K562 (cell line): ENCODE measurements around the gene ZNF521. TPM values are rescaled to one million over a fixed set of nuclear protein-coding genes. Genes with fewer than 3 reads are reported as not detected.

Experiments used
- ATAC-seq: fragments of 200-7000 bp; cut with Tn5 transposase; 3 replicates; pipeline ENCODE4 v1.9.1; 2020; ENCODE audit warnings: moderate library complexity
- BruUV-seq: library from RNA; stranded (reverse); fragments of 400-500 nt; replicated peaks from 2 replicates; lab custom pipeline; 2021; lab: Mats Ljungman, UMichigan
- CTCF ChIA-PET: fragments of 300-600 bp; formaldehyde crosslinking; extraction: SDS; loops from one replicate; lab custom pipeline; 2021; ENCODE audit warnings: low intra/inter-chr PET ratio; lab: Yijun Ruan, JAX
- POLR2A ChIA-PET: fragments of 300-600, 350-650 bp; sonication (Branson Sonifier 250); formaldehyde crosslinking; extraction: SDS; loops from one replicate; lab custom pipeline; 2021; ENCODE audit warnings: antibody characterized with exemption, inconsistent platforms; lab: Yijun Ruan, JAX
- DNase-seq, 4 experiments: peaks; one replicate each; pipeline versions ENCODE4 v3.0.0 to v3.0.0-alpha.2; 2011 to 2018; ENCODE audit warnings: low spot score in 3 of 4, mixed read lengths in 3 of 4; ENCODE audit errors: extremely low read depth in 1 of 4
- FAIRE-seq: peaks from 2 replicates; lab custom pipeline; 2011; peaks lifted over from hg19 to GRCh38; lab: Jason Lieb, UNC
- H2AFZ ChIP-seq: 2 replicates; pipeline ENCODE4 v1.6.0; 2011; ENCODE audit warnings: low read depth, low read length, control low read depth, inconsistent platforms
- H3K27ac ChIP-seq: fragments of 200-600 bp; 3 replicates; pipeline ENCODE4 v1.8.0; 2011; ENCODE audit warnings: low read depth, mild to moderate bottlenecking, control low read depth, inconsistent platforms, low read length, moderate library complexity, mixed read lengths; ENCODE audit errors: extremely low read depth
- H3K27me3 ChIP-seq, 2 experiments: fragments of 300-600 bp in 1 of 2; 2 replicates in 1 of 2; 3 replicates in 1 of 2; pipeline versions ENCODE4 v1.6.0 to v1.8.0; 2011; ENCODE audit warnings: inconsistent platforms in 2 of 2, low read length in 2 of 2, mild to moderate bottlenecking in 1 of 2, mixed read lengths in 1 of 2, moderate library complexity in 1 of 2; ENCODE audit not compliant: control insufficient read depth in 2 of 2, insufficient read depth in 2 of 2
- H3K36me3 ChIP-seq: fragments of 300-600 bp; 3 replicates; pipeline ENCODE4 v1.8.0; 2011; ENCODE audit warnings: mild to moderate bottlenecking, low read length, inconsistent platforms; ENCODE audit not compliant: control insufficient read depth, insufficient read depth
- H3K4me1 ChIP-seq, 2 experiments: fragments of 200-600 bp in 1 of 2; replicated peaks in 1 of 2; 2 replicates in 1 of 2; 3 replicates in 1 of 2; pipeline versions ENCODE4 v1.5.1 to v1.8.0; 2011; ENCODE audit warnings: inconsistent platforms in 2 of 2, low read length in 2 of 2, mild to moderate bottlenecking in 1 of 2, mixed read lengths in 1 of 2, moderate library complexity in 1 of 2; ENCODE audit not compliant: control insufficient read depth in 2 of 2, insufficient read depth in 2 of 2
- H3K4me2 ChIP-seq: 2 replicates; pipeline ENCODE4 v1.6.1; 2011; ENCODE audit warnings: low read length, control low read depth, inconsistent platforms, mixed read lengths; ENCODE audit not compliant: insufficient read depth
- H3K4me3 ChIP-seq: fragments of 200-600 bp; sonication (generic), shearing (Covaris generic); 2 replicates; pipeline ENCODE4 v1.5.1; 2016; ENCODE audit warnings: control low read depth, inconsistent platforms
- H3K79me2 ChIP-seq: fragments of 200-600 bp; 3 replicates; pipeline ENCODE4 v1.8.0; 2011; ENCODE audit warnings: low read length, inconsistent platforms; ENCODE audit not compliant: control insufficient read depth, insufficient read depth
- H3K9ac ChIP-seq, 2 experiments: 2 replicates each; pipeline versions ENCODE4 v1.6.0 to v1.6.1; 2011; ENCODE audit warnings: low read depth in 2 of 2, low read length in 2 of 2, control low read depth in 1 of 2, inconsistent platforms in 1 of 2, mild to moderate bottlenecking in 1 of 2, mixed read lengths in 1 of 2; ENCODE audit not compliant: insufficient read depth in 1 of 2
- H3K9me1 ChIP-seq: one replicate; pipeline ENCODE4 v1.6.0; 2011; ENCODE audit warnings: inconsistent platforms, mild to moderate bottlenecking, low read length, moderate library complexity; ENCODE audit not compliant: control insufficient read depth, insufficient read depth
- H3K9me3 ChIP-seq: replicated peaks from 2 replicates; pipeline ENCODE4 v1.5.1; 2011; ENCODE audit warnings: low read depth, low read length, inconsistent platforms; ENCODE audit not compliant: control insufficient read depth, insufficient read depth
- H4K20me1 ChIP-seq: replicated peaks from 2 replicates; pipeline ENCODE4 v1.6.1; 2011; ENCODE audit warnings: low read length, inconsistent platforms, mixed read lengths; ENCODE audit not compliant: control insufficient read depth, insufficient read depth
- BDP1 ChIP-seq: IDR thresholded peaks from 3 replicates; pipeline ENCODE4 v1.6.1; 2011; ENCODE audit not compliant: insufficient read length, insufficient read depth
- BRD4 ChIP-seq: fragments of 200-600 bp; sonication (generic); IDR thresholded peaks from 2 replicates; pipeline ENCODE4 v1.6.1; 2017; ENCODE audit warnings: inconsistent platforms
- CREM ChIP-seq: IDR thresholded peaks from 2 replicates; pipeline ENCODE4 v1.6.1; 2014; ENCODE audit warnings: antibody characterized with exemption, low read depth
- E2F5 ChIP-seq: sonication (generic); formaldehyde crosslinking; IDR thresholded peaks from 2 replicates; pipeline ENCODE4 v1.8.0; 2022; ENCODE audit warnings: mild to moderate bottlenecking, missing genetic modification reagents
- ETV1 ChIP-seq: fragments of 450-650 bp; conservative IDR thresholded peaks from 2 replicates; pipeline ENCODE4 v1.6.1; 2016; ENCODE audit warnings: missing genetic modification characterization, control low read depth, low read depth, missing compliant biosample characterization
- FOS ChIP-seq: IDR thresholded peaks from 3 replicates; pipeline ENCODE4 v1.6.1; 2011; ENCODE audit not compliant: insufficient read length; ENCODE audit errors: extremely low read depth
- ILK ChIP-seq: fragments of 450-650 bp; IDR thresholded peaks from 2 replicates; pipeline ENCODE4 v1.6.1; 2016; ENCODE audit warnings: missing genetic modification characterization, low read depth, mild to moderate bottlenecking, missing compliant biosample characterization, moderate library complexity, borderline replicate concordance
- KAT7 ChIP-seq: sonication (generic); formaldehyde crosslinking; IDR thresholded peaks from 2 replicates; pipeline ENCODE4 v1.8.0; 2022; ENCODE audit warnings: missing genetic modification reagents, mild to moderate bottlenecking, borderline replicate concordance
- MNT ChIP-seq, 2 experiments: fragments of 450-650 bp; conservative IDR thresholded peaks; 2 replicates each; pipeline ENCODE4 v1.6.1; 2017; ENCODE audit warnings: mild to moderate bottlenecking in 2 of 2, moderate library complexity in 2 of 2
- PPARD ChIP-seq: fragments of 250-450 bp; sonication (Bioruptor Pico); IDR thresholded peaks from 2 replicates; pipeline ENCODE4 v1.8.0; 2022; ENCODE audit warnings: inconsistent platforms, mild to moderate bottlenecking, moderate library complexity
- SIX5 ChIP-seq, 2 experiments: IDR thresholded peaks; 2 replicates each; pipeline ENCODE4 v1.6.1; 2011; ENCODE audit warnings: low read length in 2 of 2, borderline replicate concordance in 1 of 2, low read depth in 1 of 2, mild to moderate bottlenecking in 1 of 2, moderate library complexity in 1 of 2; ENCODE audit not compliant: insufficient read depth in 1 of 2
- UBTF ChIP-seq, 2 experiments: IDR thresholded peaks; 2 replicates each; pipeline ENCODE4 v1.6.1; 2012; ENCODE audit warnings: improper control_type of control experiment in 2 of 2, low read depth in 2 of 2, low read length in 2 of 2, borderline replicate concordance in 1 of 2
- ZBTB8A ChIP-seq: fragments of 450-650 bp; IDR thresholded peaks from 2 replicates; pipeline ENCODE4 v1.6.1; 2018; ENCODE audit warnings: mild to moderate bottlenecking, moderate library complexity; ENCODE audit not compliant: partially characterized antibody
- ZNF212 ChIP-seq: fragments of 450-650 bp; formaldehyde crosslinking; IDR thresholded peaks from 2 replicates; pipeline ENCODE4 v1.4.0; 2020; ENCODE audit warnings: mild to moderate bottlenecking
- ZNF551 ChIP-seq: fragments of 250-450 bp; sonication (Bioruptor Pico); IDR thresholded peaks from 2 replicates; pipeline ENCODE4 v1.5.0; 2021; ENCODE audit warnings: mild to moderate bottlenecking, moderate library complexity
- WGBS: fragments of 100-300 bp; shearing (Covaris generic); methylation state at CpG from one replicate; pipeline ENCODE4 v1.1.6; 2016; ENCODE audit warnings: low coverage, mixed read lengths; ENCODE audit not compliant: insufficient coverage; ENCODE audit errors: missing lambda C conversion rate; 5-methylcytosine and 5-hydroxymethylcytosine counted together
- in situ Hi-C: fragments of 300-500 bp; cut with MboI; formaldehyde crosslinking; loops from 4 replicates; pipeline ENCODE4 v1.15.0; 2018; ENCODE audit warnings: inconsistent platforms, mixed read lengths
- intact Hi-C: fragments of 100-400 bp; cut with micrococcal nuclease; formaldehyde crosslinking; loops from 2 replicates; pipeline ENCODE4 v1.14.2; 2022
- polyA plus RNA-seq, 8 experiments: library from polyadenylated mRNA; depleted of rRNA in 4 of 8; stranded (reverse) in 5 of 8; unstranded in 3 of 8; fragments of >200 nt; fragmentation: Nextera tagmentation in 2 of 8; fragmentation: Illumina TruSeq in 1 of 8; extraction: Ambion mirVana in 2 of 8; extraction: Trizol in 1 of 8; gene quantifications; 2 replicates each; pipeline versions ENCODE4 v1.2.1 to v1.2.3, GENCODE V29; 2011 to 2014; ENCODE audit warnings: inconsistent platforms in 1 of 8, missing spikeins in 1 of 8
- total RNA-seq, 7 experiments: library from RNA; depleted of rRNA in 6 of 7; stranded (reverse); fragments of >200 nt in 6 of 7; fragmentation: Illumina TruSeq in 2 of 7; extraction: Trizol in 2 of 7; gene quantifications; 2 replicates each; pipeline versions ENCODE4 v1.2.1 to v1.2.3, GENCODE V29; 2011 to 2021; ENCODE audit warnings: low replicate concordance in 1 of 7

ZNF521 gene
- total and polyA plus RNA-seq, 9 of the 15 experiments (the other 6 are each of a cell fraction or from before 2014, with no cell fraction given): 1.2 to 5.8 (median 1.6) TPM

DNA sequence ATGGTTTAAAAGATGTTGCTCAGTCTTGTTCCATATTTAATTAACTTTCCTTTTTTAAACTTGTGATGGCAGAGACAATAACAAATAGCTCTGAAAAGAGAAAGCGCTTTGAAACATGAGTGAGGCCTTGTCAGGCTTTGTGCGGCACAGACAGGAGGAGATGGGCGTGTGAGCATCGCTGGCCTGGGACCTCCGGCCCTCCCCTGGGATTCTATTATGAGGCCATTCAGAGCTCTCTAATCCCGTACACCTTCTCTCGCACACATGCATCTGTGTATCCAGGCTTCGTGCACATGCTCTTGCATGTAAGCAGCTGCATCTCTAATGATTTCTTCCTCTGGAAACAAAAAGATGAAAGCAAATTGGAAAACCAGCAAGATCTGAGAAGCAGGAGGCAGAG lies 313.7 kb downstream of the ZNF521 start:
- no peak overlapping the region for H3K27ac ChIP-seq
- H2AFZ ChIP-seq: no peak overlapping the region
- no TSS peak for BruUV-seq
- no peak overlapping the region for H3K4me3 ChIP-seq
- no peaks in the 10 kb centered on the region for H3K9me3 ChIP-seq
- no peak overlapping the region for H3K4me2 ChIP-seq
- no peak overlapping the region for H3K9ac ChIP-seq
- FAIRE-seq (no peak), DNase-seq (no peak), ATAC-seq (no peak)
- no peaks in the 10 kb centered on the region for H3K36me3 ChIP-seq
- in situ Hi-C loops (no loop called here), intact Hi-C loops (no loop called here)
- 2% methylated on average over 8 of the region's 8 CpGs for WGBS
- no peak for TF ChIP-seq ETV1 (tag)
- TF ChIP-seq ZNF551 (CRISPR knock-in tag): no peak
- no peak for TF ChIP-seq CREM
- no peak for TF ChIP-seq ILK (tag)
- no peak for TF ChIP-seq PPARD
- TF ChIP-seq SIX5 (IDR thresholded peaks at IDR 0.05; ENCODE audit: borderline replicate concordance in 1 of 2, insufficient read depth in 1 of 2, low read depth in 1 of 2, low read length in 2 of 2): no peak
- no peak for TF ChIP-seq KAT7 (CRISPR knock-in tag)
- no peak for TF ChIP-seq MNT (conservative IDR thresholded peaks at IDR 0.05)
- no peak for TF ChIP-seq BRD4
- no peak for TF ChIP-seq E2F5 (CRISPR knock-in tag)
- TF ChIP-seq BDP1: no peak
- TF ChIP-seq ZBTB8A: no peak
- no peak for TF ChIP-seq UBTF (IDR thresholded peaks at IDR 0.05; ENCODE audit: borderline replicate concordance in 1 of 2, low read depth in 2 of 2, low read length in 2 of 2)
- TF ChIP-seq FOS: no peak
- no peak for TF ChIP-seq ZNF212
- no peaks in the 10 kb centered on the region for H3K9me1 ChIP-seq
- ChIA-PET CTCF (no interaction called here), POLR2A (no interaction called here)
- H4K20me1 ChIP-seq: no peaks in the 10 kb centered on the region
- no peaks in the 10 kb centered on the region for H3K79me2 ChIP-seq
- no peaks in the 10 kb centered on the region for H3K4me1 ChIP-seq
- no peaks in the 10 kb centered on the region for H3K27me3 ChIP-seq
